IPS-11a (cell line): ENCODE results near the gene CTXN3.

Experiments used
- H3K4me3 ChIP-seq: one replicate; pipeline ENCODE4 v1.5.1; 2013; ENCODE audit warnings: low read depth, low read length, control low read depth

CTXN3 gene

GRCh38 chr5:127649018-127649439, at the start of gene CTXN3:
Gene CTXN3 (plus strand): TSS chr5:127649082. CDS start chr5:127657522, 8,440 bp downstream.
- H3K4me3 ChIP-seq = no peak within 1 kb of the TSS

GRCh38 chr5:127599320-127599719, 49.6 kb upstream of the CTXN3 start:
- H3K4me3 ChIP-seq = no peak overlapping the region

- H3K4me3 ChIP-seq = no peak overlapping the region
Measured at GRCh38 chr5:127599847-127600246, 49.0 kb upstream of the CTXN3 start.

- no peak overlapping the region for H3K4me3 ChIP-seq
Measured at GRCh38 chr5:127601111-127601510, 47.8 kb upstream of the CTXN3 start.

GRCh38 chr5:127601601-127602000, 47.3 kb upstream of the CTXN3 start:
- H3K4me3 ChIP-seq = no peak overlapping the region

- no peak overlapping the region for H3K4me3 ChIP-seq
Measured at GRCh38 chr5:127602481-127602880, 46.4 kb upstream of the CTXN3 start.

GRCh38 chr5:127602896-127603844, 45.7 kb upstream of the CTXN3 start:
- no peak overlapping the region for H3K4me3 ChIP-seq

GRCh38 chr5:127608077-127608660, 40.7 kb upstream of the CTXN3 start:
- H3K4me3 ChIP-seq = no peak overlapping the region

GRCh38 chr5:127609011-127609410, 39.9 kb upstream of the CTXN3 start:
- H3K4me3 ChIP-seq = no peak overlapping the region

GRCh38 chr5:127609957-127610356, 38.9 kb upstream of the CTXN3 start:
- no peak overlapping the region for H3K4me3 ChIP-seq

GRCh38 chr5:127612441-127613141, 36.3 kb upstream of the CTXN3 start:
- no peak overlapping the region for H3K4me3 ChIP-seq

- H3K4me3 ChIP-seq = no peak overlapping the region
Measured at GRCh38 chr5:127615916-127616315, 33.0 kb upstream of the CTXN3 start.

- H3K4me3 ChIP-seq = no peak overlapping the region
Measured at GRCh38 chr5:127619908-127620479, 28.9 kb upstream of the CTXN3 start.

GRCh38 chr5:127621601-127622325, 27.1 kb upstream of the CTXN3 start:
- H3K4me3 ChIP-seq = no peak overlapping the region

GRCh38 chr5:127634007-127634406, 14.9 kb upstream of the CTXN3 start:
- H3K4me3 ChIP-seq = no peak overlapping the region

- no peak overlapping the region for H3K4me3 ChIP-seq
Measured at GRCh38 chr5:127639828-127640227, 9.1 kb upstream of the CTXN3 start.

- no peak overlapping the region for H3K4me3 ChIP-seq
Measured at GRCh38 chr5:127642949-127643348, 5.9 kb upstream of the CTXN3 start.

GRCh38 chr5:127643607-127644006, 5.3 kb upstream of the CTXN3 start:
- no peak overlapping the region for H3K4me3 ChIP-seq

GRCh38 chr5:127645300-127645726, 3.6 kb upstream of the CTXN3 start:
- no peak overlapping the region for H3K4me3 ChIP-seq

GRCh38 chr5:127647361-127647958, 1.4 kb upstream of the CTXN3 start:
- no peak overlapping the region for H3K4me3 ChIP-seq
